ENCODE measurements around the gene GTF2B.
"Not testable (repeated sequence)": the region's sequence is repeated elsewhere in the genome, so short reads cannot be mapped to it uniquely, and the experiment has no call there.

GTF2B gene

DNA sequence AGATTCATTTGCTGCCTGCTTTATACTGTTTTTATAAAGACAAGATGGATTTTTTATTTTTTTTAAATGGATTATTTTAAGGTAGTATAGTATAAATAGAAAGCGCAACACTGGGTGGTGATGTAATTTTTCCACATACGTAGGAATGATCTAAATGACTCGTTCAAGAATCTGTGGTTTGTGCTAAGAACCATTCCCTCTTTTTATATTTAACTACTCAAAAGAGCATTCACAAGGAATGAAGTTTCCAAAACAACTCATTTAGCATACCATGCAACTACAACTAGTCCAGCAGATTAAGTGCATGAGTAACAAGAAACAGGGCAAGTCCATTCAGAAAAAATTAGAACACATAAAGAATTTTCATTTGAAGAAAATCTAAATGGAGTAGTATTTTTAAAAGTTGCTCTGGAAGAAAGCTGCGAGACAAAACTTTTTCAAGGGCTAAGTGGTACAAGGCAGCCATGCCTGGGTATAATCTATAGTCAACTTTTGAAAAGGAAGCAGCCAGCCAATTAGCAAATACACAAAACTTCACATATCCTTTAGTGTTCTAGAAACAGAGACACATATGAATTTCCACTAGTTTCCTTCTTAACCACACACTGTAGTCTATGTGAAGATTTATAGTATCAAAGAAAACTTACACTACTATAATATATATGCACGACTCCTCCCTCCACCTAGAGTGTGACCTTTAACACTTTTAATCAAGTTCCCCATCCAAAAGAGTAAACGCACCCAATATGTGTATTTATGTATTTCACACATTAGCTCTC lies 23.4 kb downstream of the GTF2B start:
- H3K27ac ChIP-seq (ENCODE audit: low read length) = no peak overlapping the region
- no peak overlapping the region for H3K9ac ChIP-seq (ENCODE audit: low read length in 2 of 2)
- no peaks in the 10 kb centered on the region for H3K36me3 ChIP-seq (ENCODE audit: control insufficient read depth in 2 of 2, insufficient read depth in 2 of 2, low read length in 2 of 2)
- no peaks in the 10 kb centered on the region for H3K27me3 ChIP-seq (ENCODE audit: control insufficient read depth in 1 of 2, insufficient read depth in 2 of 2, low read length in 2 of 2)
- H3K9me3 ChIP-seq (ENCODE audit: control insufficient read depth in 2 of 2, low read length in 2 of 2) = no peaks in the 10 kb centered on the region
- no peak overlapping the region for H3K4me3 ChIP-seq (ENCODE audit: low read length in 2 of 2)
- no peaks in the 10 kb centered on the region for H3K4me1 ChIP-seq (ENCODE audit: control insufficient read depth, insufficient read depth, low read length)

DNA sequence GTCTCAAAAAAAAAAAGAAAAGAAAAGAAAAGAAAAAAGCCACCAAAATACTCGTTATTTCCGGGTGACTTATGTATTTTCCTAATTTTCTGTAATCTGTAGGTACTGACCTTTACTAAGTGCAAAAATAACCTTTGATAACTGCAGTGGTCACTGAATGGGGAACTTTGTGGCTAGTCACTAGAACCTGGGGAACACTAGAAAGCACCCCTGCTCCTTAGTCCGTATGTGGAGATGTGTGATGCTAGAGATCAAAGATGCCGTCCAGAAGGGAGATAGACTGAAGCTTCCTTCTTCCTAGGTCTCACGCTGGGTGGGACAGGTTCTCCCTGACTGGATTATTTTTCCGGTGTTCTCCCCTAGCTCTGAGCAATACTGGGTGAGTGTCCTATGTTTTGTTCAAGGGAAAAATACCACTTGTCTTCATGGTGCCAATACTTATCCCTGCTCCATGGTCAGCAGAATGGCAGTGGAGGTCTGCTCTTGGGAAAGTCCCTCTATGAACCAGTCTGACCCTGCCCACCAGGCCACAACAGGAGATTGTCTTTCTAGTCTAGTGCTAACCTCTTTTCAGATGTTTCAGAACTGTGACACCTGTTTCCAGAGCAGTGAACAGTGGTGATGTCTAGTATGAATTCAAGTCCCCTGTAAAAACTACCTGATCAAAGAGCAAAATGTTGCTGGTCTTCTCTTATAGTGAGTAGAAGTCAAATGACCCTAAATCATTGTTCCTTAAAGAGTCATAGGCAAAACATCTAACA lies 39.9 kb downstream of the GTF2B start:
- Histone ChIP-seq H3K27me3 (ENCODE audit: control insufficient read depth in 1 of 2, insufficient read depth in 2 of 2, low read length in 2 of 2) (no peaks in the 10 kb centered on the region), H3K4me1 (ENCODE audit: control insufficient read depth, insufficient read depth, low read length) (no peaks in the 10 kb centered on the region), H3K27ac (ENCODE audit: low read length) (no peak overlapping the region), H3K36me3 (ENCODE audit: control insufficient read depth in 2 of 2, insufficient read depth in 2 of 2, low read length in 2 of 2) (peaks cover 20 to 21% of the 10 kb centered on the region in 2 donors), H3K9ac (ENCODE audit: low read length in 2 of 2) (no peak overlapping the region), H3K4me3 (ENCODE audit: low read length in 2 of 2) (no peak overlapping the region), H3K9me3 (ENCODE audit: control insufficient read depth in 2 of 2, low read length in 2 of 2) (no peaks in the 10 kb centered on the region)

DNA sequence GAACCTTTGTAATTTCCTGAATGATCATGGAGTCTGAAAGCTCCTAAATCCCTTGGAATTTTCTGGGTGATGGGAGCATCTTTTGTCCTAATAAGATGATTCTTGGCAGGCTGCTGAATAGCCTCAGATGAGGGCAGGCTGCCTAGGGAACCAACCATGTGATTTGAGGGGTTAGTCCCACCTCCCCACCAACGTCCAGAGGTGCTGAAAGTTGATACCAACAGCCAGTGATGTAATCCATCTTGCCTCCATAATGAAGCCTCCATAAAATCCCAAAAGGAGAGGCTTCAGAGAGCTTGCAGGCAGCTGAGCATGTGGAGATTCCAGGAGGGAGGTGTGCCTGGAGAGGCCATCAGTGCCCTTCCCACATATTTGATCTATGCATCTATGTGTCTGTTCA lies 43.7 kb downstream of the GTF2B start:
- no peak overlapping the region for H3K9ac ChIP-seq (ENCODE audit: low read length in 2 of 2)
- H3K27me3 ChIP-seq (ENCODE audit: control insufficient read depth in 1 of 2, insufficient read depth in 2 of 2, low read length in 2 of 2) = no peaks in the 10 kb centered on the region
- peaks cover 6 to 7% of the 10 kb centered on the region in 2 donors for H3K36me3 ChIP-seq (ENCODE audit: control insufficient read depth in 2 of 2, insufficient read depth in 2 of 2, low read length in 2 of 2)
- no peak overlapping the region for H3K4me3 ChIP-seq (ENCODE audit: low read length in 2 of 2)
- no peaks in the 10 kb centered on the region for H3K4me1 ChIP-seq (ENCODE audit: control insufficient read depth, insufficient read depth, low read length)
- H3K9me3 ChIP-seq (ENCODE audit: control insufficient read depth in 2 of 2, low read length in 2 of 2) = no peaks in the 10 kb centered on the region
- no peak overlapping the region for H3K27ac ChIP-seq (ENCODE audit: low read length)

DNA sequence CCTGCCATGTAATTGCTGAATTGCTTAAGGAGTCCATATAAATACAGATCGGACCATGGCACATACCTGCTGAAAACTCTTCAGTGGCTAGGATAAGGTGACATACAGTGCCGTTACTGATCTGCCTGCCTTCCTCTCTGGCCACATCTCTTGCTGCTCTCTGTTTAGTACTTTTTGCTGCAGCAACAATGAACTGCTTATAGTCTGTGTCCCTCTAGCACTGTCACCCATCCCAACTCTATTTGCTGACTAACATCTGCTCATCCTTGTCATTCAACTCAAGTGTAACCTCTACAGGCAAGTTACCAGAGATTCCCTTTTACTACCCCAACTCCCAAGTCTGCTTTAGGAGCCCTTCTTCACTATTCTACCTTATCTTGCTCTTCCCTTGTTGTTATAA lies 65.6 kb downstream of the GTF2B start:
- no peaks in the 10 kb centered on the region for H3K4me1 ChIP-seq (ENCODE audit: control insufficient read depth, insufficient read depth, low read length)
- H3K27ac ChIP-seq (ENCODE audit: low read length) = no peak overlapping the region
- H3K9me3 ChIP-seq (ENCODE audit: control insufficient read depth in 2 of 2, low read length in 2 of 2) = no peaks in the 10 kb centered on the region
- H3K4me3 ChIP-seq (ENCODE audit: low read length in 2 of 2) = no peak overlapping the region
- H3K36me3 ChIP-seq (ENCODE audit: control insufficient read depth in 2 of 2, insufficient read depth in 2 of 2, low read length in 2 of 2) = peaks cover 13 to 23% of the 10 kb centered on the region in 2 donors
- H3K27me3 ChIP-seq (ENCODE audit: control insufficient read depth in 1 of 2, insufficient read depth in 2 of 2, low read length in 2 of 2) = no peaks in the 10 kb centered on the region
- H3K9ac ChIP-seq (ENCODE audit: low read length in 2 of 2) = no peak overlapping the region

DNA sequence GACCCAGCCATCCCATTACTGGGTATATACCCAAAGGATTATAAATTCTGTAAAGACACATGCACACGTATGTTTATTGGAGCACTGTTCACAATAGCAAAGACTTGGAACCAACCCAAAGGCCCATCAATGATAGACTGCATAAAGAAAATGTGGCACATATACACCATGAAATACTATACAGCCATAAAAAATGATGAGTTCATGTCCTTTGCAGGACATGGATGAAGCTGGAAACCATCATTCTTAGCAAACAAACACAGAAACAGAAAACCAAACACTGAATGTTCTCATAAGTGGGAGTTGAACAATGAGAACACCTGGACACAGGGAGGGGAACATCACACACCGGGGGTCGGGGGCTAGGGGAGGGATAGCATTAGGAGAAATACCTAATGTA lies 71.7 kb downstream of the GTF2B start:
- H3K9ac ChIP-seq (ENCODE audit: low read length in 2 of 2); H3K4me3 ChIP-seq (ENCODE audit: low read length in 2 of 2); H3K4me1 ChIP-seq (ENCODE audit: control insufficient read depth, insufficient read depth, low read length); H3K27me3 ChIP-seq (ENCODE audit: control insufficient read depth in 1 of 2, insufficient read depth in 2 of 2, low read length in 2 of 2); H3K36me3 ChIP-seq (ENCODE audit: control insufficient read depth in 2 of 2, insufficient read depth in 2 of 2, low read length in 2 of 2); H3K9me3 ChIP-seq (ENCODE audit: control insufficient read depth in 2 of 2, low read length in 2 of 2); H3K27ac ChIP-seq (ENCODE audit: low read length): not testable (repeated sequence)

DNA sequence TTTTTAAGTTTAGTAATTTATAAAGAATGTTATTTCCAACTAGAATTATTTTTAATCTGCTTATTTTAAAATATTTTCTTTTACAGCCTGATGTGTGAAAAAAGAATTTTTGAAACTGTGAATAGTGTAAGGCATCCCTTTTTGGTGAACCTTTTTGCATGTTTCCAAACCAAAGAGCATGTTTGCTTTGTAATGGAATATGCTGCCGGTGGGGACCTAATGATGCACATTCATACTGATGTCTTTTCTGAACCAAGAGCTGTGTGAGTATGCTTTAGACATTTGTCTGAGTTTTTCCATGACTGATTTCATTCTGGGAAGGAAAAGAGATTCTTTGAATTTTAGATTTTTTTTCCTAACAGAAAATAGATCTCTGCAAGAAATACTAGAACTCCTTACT lies 77.9 kb downstream of the GTF2B start:
- no peak overlapping the region for H3K4me3 ChIP-seq (ENCODE audit: low read length in 2 of 2)
- no peaks in the 10 kb centered on the region for H3K27me3 ChIP-seq (ENCODE audit: control insufficient read depth in 1 of 2, insufficient read depth in 2 of 2, low read length in 2 of 2)
- peaks cover 4 to 17% of the 10 kb centered on the region in 2 donors for H3K36me3 ChIP-seq (ENCODE audit: control insufficient read depth in 2 of 2, insufficient read depth in 2 of 2, low read length in 2 of 2)
- H3K27ac ChIP-seq (ENCODE audit: low read length) = no peak overlapping the region
- H3K9me3 ChIP-seq (ENCODE audit: control insufficient read depth in 2 of 2, low read length in 2 of 2) = no peaks in the 10 kb centered on the region
- H3K4me1 ChIP-seq (ENCODE audit: control insufficient read depth, insufficient read depth, low read length) = no peaks in the 10 kb centered on the region
- no peak overlapping the region for H3K9ac ChIP-seq (ENCODE audit: low read length in 2 of 2)

DNA sequence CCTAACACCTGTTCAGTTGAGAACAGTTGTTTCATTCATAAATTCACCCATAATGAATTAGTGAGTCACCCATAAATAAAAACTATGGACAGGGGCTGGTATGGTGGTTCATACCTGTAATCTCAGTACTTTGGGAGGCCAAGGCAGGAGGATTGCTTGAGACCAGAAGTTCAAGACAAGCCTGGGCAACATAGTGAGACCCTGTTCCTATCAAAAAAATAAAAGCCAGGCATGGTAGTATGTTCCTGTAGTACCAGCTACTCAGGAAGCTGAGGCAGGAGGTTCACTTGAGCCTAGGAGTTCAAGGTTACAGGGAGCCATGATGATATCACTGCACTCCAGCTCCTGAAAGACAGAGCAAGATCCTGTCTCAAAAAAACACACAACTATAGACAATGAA lies 79.0 kb downstream of the GTF2B start:
- Histone ChIP-seq H3K9ac (ENCODE audit: low read length in 2 of 2) (no peak overlapping the region), H3K36me3 (ENCODE audit: control insufficient read depth in 2 of 2, insufficient read depth in 2 of 2, low read length in 2 of 2) (peaks cover 4 to 17% of the 10 kb centered on the region in 2 donors)

DNA sequence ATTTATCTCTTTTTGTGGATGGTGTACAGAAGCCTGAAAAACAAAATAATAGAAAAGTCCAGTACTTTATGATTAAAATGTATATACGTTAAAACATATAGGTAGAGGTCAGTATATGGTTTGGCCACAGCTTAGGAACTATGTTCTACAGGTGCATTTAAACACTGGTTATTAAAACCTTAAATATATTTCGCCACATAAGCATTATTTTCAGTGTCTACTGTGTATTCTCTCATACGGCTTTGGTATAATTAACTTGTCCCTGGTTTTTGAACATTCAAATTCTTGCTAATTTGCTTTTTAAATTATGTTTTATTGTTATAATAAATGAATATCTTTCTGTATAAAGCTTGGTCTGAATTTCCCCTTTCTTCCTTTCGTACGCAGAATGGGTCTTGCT lies 87.9 kb downstream of the GTF2B start:
- no peak overlapping the region for H3K4me3 ChIP-seq (ENCODE audit: low read length in 2 of 2)
- no peak overlapping the region for H3K27ac ChIP-seq (ENCODE audit: low read length)
- peaks cover 7 to 29% of the 10 kb centered on the region in 2 donors for H3K36me3 ChIP-seq (ENCODE audit: control insufficient read depth in 2 of 2, insufficient read depth in 2 of 2, low read length in 2 of 2)
- H3K9me3 ChIP-seq (ENCODE audit: control insufficient read depth in 2 of 2, low read length in 2 of 2) = no peaks in the 10 kb centered on the region
- no peak overlapping the region for H3K9ac ChIP-seq (ENCODE audit: low read length in 2 of 2)
- no peaks in the 10 kb centered on the region for H3K4me1 ChIP-seq (ENCODE audit: control insufficient read depth, insufficient read depth, low read length)
- H3K27me3 ChIP-seq (ENCODE audit: control insufficient read depth in 1 of 2, insufficient read depth in 2 of 2, low read length in 2 of 2) = no peaks in the 10 kb centered on the region

More for the DNA sequence above, 79.0 kb downstream of the GTF2B start:
- Histone ChIP-seq H3K4me3 (ENCODE audit: low read length in 2 of 2) (no peak overlapping the region), H3K4me1 (ENCODE audit: control insufficient read depth, insufficient read depth, low read length) (no peaks in the 10 kb centered on the region), H3K27me3 (ENCODE audit: control insufficient read depth in 1 of 2, insufficient read depth in 2 of 2, low read length in 2 of 2) (no peaks in the 10 kb centered on the region), H3K27ac (ENCODE audit: low read length) (no peak overlapping the region), H3K9me3 (ENCODE audit: control insufficient read depth in 2 of 2, low read length in 2 of 2) (no peaks in the 10 kb centered on the region)

DNA sequence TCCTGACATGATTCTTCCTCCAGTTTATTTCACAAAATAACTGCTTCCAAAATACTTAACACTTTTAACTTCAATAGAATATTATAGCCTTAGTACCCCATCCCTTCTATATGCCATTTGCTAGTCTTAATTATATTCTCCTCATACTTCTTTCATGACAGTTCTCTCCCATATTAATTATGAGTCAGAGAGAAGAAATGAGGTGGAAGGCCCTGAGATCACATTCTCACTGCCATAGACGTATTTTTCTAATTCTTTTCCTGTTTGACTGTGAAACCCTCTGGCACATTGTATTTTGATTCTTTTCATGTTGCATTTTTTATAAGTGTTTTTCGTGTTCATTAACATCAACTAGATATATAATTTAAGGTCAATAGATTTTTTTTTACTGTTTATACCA lies 88.4 kb downstream of the GTF2B start:
- Histone ChIP-seq H3K27me3 (ENCODE audit: control insufficient read depth in 1 of 2, insufficient read depth in 2 of 2, low read length in 2 of 2) (no peaks in the 10 kb centered on the region), H3K4me1 (ENCODE audit: control insufficient read depth, insufficient read depth, low read length) (no peaks in the 10 kb centered on the region), H3K27ac (ENCODE audit: low read length) (no peak overlapping the region), H3K36me3 (ENCODE audit: control insufficient read depth in 2 of 2, insufficient read depth in 2 of 2, low read length in 2 of 2) (peaks cover 7 to 29% of the 10 kb centered on the region in 2 donors), H3K9me3 (ENCODE audit: control insufficient read depth in 2 of 2, low read length in 2 of 2) (no peaks in the 10 kb centered on the region), H3K9ac (ENCODE audit: low read length in 2 of 2) (no peak overlapping the region), H3K4me3 (ENCODE audit: low read length in 2 of 2) (no peak overlapping the region)
